Stimulated activated CD4-positive, alpha-beta T cell treated with anti-CD3 and anti-CD28 coated beads, Interleukin-1b, Interleukin-23, amount 100 ng/mL, for 48 hours (primary cell): ENCODE data around the gene FAM184B.
"Not testable (repeated sequence)": the region's sequence is repeated elsewhere in the genome, so short reads cannot be mapped to it uniquely, and the experiment has no call there.

Experiments used
- DNase-seq: peaks from one replicate; pipeline ENCODE4 v3.0.0-alpha.2; 2020

FAM184B gene

DNA sequence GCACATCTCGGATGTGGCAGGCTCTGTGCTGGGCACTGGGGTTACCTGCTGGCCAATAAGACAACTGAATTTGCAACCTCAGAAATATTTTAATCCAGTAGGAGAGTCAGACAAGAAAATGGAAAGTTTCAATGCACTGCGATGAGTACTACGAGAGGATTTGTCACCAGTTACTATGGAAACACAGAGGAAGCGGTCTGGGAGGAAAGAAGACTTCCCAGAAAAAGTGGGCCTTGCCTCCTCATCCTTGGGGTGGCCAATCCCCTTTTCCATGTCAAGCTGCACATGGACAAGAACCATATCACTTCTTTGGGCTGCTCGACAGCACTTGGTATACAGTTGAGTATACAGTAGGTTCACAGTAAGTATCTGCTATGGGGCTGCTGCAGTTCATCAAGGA is 67.6 kb downstream of the FAM184B start:
- DNase-seq: no peak

DNA sequence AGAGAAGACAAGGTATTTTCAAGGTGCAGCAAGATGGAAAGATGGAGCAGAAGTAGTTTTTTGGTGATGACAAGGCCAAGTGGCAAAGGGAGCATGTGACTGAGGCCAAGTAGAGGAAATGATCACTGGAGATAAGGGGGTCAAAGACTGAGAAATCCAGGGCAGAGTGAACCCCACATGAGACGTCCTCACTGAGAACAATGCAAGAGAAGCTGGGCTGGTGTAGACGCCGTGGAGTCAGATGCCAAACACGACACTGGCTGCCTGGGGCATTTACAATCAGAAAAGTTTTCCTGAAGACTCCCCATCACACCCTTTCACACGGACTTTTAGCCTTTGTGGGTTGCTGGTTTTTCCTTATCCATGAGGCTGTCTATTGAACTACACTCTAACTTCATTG is 69.3 kb downstream of the FAM184B start:
- no peak for DNase-seq

DNA sequence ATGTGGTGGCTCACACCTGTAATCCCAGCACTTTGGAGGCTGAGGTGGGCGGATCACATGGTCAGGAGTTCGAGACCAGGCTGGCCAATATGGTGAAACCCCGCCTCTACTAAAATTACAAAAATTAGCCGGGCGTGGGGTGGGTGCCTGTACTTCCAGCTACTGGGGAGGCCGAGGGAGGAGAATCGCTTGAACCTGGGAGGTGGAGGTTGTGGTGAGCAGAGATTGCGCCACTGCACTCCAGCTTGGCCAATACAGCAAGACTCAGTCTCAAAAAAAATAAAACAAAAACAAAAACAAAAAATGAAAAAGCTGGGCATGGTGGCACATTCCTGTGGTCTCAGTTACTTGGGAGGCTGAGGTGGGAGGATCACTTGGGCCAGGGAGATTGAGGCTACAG is 70.2 kb downstream of the FAM184B start:
- not testable (repeated sequence) for DNase-seq

DNA sequence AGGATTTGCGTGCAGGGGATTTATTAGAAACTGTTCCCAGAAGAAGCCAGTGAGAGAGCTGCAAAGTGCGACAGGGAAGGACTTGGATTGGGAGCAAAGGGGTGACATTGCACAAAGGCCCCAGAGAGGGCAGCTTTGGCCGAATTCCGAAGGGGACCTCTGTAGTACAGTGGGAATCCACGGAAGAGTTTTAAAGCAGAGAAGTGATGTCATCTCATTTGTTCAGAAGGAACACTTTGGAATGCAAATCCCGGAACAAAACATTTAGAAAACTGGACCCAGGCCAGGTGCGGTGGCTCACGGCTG is 71.7 kb downstream of the FAM184B start:
- DNase-seq: no peak

DNA sequence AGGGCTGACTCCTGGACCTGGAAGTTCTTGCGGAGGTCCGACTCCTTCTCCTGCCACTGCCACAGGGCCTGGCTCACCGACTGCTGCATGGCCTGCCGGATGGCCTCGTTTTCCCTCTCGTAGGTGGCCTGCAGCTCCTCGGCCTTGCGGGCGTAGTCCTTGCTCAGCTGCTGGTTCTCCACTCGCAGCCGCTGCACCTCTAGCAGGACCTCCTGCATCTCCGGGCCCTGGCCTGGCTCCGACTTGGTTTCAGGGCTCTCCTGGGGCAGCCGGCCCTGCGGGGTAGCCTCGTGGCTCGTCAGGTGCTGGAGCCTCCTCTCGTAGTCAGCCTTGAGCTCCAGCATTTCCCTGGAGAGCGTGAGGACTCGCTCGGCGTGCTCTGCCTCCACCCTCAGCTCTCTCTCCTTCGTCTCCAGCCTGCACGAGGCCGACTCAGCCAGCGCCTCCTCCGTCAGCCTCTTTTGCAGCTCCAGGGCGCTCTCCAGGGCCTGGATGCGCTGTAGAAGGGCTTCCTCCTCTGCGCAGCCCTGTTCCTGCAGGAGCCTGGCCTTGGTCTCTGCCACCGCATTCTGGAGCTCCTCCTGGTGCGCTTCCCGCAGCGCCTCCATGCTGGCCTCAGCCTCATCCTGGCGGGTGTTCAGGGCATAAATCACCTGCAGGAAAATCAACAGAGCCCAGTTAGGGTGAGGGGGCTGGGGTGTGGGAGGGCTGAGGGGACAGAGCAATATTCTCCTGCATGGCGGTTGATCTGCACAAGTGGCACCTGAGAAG is 72.2 kb downstream of the FAM184B start:
- no peak for DNase-seq

DNA sequence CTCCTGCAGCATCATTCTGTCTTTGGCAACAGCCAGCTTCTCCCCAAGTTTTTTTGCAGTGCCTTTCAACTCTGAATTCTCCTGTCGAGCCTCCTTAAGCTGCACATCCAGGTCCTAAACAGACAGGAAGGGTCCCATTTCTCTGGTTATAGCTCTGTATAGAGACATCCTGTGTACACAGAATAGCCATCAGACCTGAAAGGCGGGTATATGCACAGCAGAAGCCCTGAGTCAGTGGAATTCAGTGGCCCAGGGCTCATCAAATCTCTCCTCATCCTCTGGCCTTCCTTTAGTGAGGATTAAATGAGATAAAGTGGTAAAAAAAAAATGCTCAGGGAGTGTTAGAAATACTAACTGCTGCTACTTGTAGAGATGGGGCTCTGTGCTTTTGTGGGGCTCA is 73.8 kb downstream of the FAM184B start:
- no peak for DNase-seq

DNA sequence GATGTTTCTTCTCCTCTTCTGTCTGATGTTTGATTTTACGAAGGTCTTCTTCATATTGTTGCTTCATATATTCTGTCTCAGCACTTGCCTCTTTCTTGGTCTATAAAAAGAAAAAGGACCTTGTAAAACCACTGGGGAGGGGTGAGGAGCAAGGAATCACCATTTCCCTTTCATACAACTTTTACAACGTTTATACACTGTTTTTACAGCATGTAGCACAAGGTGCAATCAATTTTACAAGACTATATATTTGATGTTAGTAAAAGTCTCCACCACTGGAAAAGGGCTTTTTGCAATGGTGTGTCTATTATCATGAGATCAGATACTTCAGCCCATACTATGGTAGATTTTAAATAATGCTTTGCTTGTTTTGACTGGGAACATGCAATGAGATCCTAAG is 76.3 kb downstream of the FAM184B start:
- no peak for DNase-seq

DNA sequence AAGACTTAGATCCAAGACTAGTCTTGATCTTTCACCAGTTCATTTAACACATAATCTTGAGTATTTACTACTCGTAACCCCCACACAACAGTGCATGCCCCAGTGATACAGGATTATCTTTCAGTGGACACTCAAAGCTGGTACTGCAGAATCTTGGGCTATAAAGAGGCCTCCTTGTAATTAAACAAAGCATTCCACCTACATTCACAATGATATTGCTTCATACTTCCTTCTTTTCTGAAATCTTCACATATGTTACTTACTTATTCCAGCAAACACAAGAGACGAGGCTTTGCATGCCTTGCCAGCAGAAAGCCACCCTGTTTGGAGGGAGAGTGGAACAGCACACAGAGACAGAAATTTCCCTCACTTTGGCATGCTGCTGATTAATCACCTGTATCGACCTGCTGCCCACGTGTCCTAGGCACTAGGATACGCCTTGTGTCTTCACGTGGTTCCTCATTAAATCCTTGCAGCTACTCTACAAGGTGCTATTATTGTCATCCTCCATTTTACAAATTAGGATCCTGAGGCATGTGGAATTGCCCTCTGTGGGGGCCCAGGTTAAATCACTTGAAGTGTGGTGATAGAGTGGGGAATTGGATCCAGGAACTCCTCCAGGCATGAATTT is 77.3 kb downstream of the FAM184B start:
- no peak for DNase-seq

DNA sequence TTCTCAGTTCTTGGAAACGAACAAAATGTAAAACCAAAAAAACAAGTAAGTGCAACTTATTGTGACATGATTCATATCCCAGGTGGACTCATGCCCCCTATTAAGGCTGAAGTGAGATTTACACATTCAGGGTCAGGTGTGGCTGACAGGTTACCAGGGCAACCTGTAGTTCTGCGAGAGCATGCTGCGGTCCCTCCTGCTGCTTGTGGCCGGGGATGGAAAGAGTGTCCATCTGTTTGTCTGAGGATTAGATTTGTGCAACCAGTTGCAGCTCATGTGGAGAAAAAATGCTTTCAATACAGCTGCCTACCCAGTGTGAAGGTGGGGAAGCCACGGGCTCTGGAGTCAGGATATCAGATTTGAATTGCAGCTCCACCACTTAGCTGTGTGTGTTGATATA is 78.8 kb downstream of the FAM184B start:
- DNase-seq: no peak

DNA sequence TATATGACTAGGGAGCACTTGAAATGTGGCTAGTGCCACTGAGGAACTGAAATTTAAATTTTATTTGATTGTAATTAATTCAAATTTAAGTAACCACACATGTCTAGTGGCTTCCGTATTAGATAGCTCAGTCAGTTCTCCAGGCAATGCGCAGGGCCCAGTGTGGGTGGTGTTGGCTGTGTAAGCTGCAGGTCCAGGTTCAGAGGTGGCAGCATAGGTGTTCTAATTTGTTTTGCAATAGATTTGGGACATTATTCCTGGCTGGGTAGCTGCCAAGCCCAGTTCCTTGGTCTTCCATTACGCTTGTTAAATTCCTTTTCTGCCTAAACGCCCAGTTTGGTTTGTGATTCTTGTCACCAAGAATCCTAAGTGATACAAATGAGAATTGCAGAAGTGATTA is 79.5 kb downstream of the FAM184B start:
- no peak for DNase-seq

DNA sequence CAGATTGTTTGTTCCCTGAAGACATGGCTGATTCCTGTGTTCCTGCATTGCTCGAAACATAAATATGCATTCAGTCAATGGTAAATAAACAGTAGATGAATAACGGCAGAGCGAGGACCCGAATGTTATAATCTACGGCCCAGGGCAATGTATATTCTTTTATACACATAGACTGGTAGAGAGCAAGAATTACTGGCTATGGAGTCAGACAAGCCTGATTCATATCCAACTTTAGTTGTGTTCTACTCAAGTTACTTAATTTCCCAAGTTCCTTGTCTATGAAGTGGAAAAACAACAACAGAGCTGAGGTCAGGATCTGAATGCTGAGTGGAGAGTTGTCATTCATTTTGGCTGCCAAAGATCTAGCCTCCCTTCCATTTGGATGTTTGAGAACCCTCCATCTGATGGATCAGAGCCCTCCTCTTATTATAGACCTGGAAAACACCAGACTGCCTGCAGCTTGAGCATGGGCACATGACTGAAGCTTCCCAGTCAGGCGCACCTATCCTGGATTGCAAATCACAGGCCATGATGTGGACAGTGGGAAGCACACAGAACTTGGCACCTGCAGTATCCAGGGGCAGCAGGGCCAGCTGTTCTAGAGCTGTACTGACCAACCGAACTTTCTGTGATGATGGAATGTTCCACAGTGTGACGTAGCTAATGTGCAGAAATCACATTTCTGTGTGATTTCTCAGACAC is 80.1 kb downstream of the FAM184B start:
- no peak for DNase-seq

DNA sequence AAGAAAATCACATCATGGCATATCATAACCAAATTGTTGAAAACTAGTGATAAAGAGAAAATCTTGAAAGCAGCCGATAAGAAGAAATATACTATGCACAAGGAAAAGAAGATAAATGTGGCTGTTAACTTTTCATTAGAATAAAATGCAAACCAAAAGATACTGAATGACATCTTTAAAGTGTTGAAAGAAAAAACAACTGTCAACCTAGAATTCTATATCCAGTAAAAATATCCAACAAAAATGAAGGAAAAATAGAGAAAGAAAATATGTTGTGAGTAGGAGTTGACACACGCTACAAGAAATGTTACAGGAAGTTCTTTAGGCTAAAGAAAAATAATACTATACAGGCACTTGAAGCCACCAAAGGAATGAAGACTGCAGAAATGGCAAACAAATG is 82.0 kb downstream of the FAM184B start:
- no peak for DNase-seq

DNA sequence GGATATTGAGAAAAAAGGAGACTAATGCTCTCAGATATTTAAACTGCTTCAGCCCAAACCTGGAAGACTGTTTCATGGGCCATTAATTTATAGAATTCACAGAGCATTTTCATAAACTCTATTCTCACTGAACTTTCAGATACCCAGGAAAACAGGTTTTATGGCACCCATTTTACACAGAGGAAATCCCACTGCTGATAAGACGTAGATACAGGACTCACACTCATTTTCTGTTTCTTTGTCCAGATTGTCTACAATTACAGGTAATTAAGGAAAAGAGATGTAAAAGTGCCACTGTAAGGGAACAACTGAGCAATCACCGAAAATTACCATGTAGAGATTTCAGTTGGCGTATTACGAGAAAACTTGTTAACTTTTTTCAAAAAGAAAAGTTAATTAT is 83.3 kb downstream of the FAM184B start:
- DNase-seq: no peak

DNA sequence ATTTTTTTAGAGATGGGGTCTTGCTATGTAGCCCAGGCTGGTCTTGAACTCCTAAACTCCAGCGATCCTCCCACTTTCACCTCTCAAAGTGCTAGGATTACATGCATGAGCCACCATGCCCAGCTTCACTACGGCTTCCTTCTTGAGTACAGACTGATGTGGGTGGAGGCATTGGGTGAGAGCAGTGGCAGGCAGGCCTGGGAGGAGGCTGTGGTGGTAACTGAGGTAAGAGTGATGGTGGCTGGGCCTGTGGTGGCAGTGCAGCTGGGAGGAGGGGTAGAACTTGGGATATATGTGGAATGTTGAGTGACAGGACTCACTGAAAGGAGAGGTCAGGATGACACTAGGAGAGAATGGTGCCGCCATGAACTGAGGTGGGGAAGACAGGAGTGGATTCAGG is 86.1 kb downstream of the FAM184B start:
- no peak for DNase-seq

DNA sequence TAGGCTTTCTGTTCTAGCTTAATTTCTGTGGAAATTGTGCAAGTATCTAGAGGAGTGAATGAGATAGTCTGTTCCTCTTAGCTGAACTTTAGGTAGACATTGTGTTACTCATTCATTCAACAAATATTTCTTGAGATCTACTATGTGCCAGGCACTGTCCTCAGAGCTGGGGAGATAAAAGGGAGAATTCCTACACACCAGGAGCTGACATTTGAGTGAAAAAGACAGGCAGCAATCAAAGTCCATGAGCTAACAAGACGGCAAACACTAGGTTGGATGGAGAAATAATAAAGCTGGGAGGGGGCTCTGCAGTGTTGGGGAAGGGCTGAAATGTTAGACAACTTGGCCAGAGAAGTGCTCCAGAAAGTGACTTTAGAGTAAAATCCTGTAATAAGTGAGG is 86.9 kb downstream of the FAM184B start:
- DNase-seq: no peak

DNA sequence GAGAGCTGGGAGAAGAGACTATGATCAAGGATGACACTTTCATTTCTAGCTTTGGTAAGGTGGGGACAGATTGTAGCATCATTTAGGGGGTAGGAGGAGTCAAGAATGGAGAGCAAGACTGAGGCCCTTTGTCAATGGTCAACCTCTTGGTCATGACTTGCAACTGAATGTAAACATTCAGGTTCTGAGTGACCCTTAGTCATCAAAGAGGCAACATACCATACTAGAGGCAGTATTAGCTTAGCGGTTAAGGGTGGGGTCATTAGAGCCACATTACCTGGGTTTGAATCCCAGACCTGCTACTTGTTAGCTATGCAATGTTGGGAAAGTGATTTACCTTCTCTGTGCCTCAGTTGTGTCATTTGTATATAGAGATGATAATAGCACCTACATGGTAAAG is 90.5 kb downstream of the FAM184B start:
- DNase-seq: no peak

DNA sequence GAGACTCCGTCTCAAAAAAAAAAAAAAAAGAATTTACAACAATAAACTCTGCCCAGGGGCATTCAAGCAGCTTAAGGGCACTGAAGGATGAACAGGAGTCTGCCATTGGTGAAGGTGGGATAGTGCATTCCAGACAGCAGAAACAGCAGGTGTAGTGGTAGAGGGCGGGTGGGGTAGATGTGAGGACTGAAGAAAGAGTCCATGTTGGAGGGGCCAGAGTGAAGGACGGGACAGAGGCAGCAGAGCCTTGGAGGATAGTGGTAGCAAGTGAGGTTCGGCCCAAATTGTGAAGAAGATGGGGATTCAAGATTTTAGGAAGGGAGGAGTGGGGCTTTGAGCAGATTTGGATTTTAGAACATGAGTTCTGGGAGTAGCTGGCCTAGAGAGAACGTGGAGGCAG is 91.3 kb downstream of the FAM184B start:
- no peak for DNase-seq

DNA sequence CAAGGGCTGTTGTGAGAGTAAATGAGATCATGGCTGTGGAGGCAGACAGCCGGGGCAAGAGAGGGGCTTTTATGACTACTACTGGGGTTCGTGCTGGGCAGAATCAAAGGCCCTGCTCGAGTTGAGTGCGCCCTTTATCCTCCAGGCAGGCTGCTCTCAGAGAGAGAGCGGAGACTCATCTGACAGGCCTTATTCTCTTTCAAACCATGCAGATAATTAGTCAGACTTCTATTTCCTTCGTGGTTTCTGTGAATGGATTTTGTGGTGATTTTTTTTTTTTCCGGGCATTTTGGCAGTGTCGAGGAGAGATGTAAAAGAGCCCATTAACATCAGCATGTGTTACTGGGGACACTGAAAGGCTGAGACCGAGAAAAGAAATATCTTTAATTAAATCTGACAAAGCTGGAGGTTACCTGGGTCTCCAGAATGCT is 93.4 kb downstream of the FAM184B start:
- no peak for DNase-seq

DNA sequence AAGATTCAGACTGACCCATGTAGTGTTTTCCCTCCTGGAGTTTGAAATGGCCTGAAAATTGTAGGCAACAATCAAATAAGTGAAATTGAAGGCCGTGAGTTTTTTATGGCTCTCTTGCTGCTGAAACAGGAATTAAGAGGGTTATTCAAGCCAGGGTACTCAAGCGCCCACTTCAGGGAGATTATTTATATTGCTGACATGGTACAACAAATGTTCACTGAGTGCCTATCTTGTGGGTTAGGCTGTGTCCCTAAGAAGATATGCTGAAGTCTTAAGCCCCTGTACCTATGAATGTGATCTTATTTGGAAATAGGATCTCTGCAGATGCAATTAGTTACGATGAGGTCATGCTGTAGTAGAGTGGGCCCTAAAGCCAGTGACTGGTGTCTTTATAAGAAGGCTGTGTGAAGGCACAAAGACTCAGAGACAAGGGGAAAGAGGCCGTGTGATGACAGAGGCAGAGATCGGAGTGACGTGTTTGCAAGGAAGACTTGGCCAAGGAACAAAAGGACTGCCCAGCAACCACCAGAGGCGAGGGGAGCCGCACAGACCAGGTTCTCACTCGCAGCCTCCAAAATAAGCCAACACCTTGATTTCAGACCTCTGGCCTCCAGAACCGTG is 94.1 kb downstream of the FAM184B start:
- DNase-seq: no peak

DNA sequence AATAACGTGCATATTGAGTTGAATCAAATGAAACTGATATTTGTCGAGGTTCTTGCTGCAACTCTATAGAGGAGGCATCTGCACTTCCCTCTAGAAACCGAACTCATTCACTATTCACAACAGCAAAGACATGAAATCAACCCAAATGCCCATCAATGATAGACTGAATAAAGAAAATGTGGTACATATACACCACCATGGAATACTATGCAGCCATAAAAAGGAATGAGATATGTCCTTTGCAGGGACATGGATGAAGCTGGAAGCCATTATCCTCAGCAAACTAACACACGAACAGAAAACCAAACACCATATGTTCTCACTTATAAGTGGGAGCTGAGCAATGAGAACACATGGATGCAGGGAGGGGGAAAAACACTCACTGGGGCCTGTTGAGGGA is 96.8 kb downstream of the FAM184B start:
- not testable (repeated sequence) for DNase-seq

DNA sequence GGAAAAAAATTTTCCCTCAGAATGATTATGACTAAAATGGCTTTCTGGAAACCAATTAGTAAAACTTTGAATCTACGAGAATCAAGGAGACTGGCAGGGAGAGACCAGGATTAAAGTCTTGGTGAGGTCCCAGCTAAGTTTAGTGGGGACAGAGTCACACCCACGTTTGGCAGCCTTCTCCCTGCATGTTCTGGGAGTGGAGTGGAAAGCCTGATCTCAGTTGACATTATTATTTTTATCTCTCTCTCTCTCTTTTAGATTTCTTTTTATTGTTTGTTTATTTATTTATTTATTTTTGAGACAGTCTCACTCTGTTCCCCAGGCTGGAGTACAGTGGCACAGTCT is 99.2 kb downstream of the FAM184B start:
- no peak for DNase-seq

DNA sequence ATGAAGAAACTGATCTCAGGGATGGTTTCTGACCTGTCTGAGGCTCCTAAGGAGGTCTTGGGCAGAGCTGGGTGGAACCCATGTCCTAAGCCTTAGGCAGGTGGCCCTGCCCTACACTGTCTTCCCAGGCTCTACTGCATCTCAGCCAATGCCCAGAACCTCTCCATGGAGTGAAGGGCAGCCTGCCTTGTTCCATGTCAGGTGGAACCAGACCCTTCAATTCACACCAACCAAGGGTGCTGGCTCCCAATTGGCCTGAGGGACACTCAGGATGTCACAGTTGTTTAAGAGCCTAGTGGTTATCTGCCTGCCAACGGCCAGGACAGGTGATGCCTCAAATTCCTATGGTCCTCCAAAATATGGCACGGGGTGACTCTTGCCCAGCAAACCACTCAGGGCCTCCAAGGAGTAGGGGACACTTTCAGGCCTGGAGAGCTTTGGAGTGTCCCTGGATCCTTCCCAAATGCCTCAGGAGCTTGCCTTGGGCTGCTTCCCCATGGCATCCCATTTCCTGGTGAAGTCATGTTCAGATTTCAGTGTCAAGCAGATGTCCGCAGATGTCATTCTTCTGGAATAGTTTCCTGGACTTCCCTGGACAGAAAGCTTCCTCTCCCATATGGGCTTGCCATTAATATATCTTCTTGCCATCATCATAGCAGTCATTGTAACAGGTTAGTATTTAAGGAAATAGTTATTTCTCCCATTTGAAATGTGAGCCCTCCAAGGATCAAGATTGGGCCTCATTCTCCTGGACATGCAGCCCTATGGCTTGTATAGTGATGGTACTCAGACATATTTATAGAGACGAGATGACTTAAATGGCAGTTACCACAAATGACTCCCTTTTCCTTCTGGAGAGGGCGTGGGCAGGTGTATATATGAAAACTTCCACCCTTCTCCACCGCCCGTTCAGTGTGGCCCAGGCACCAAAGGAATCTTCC is 99.9 kb downstream of the FAM184B start:
- DNase-seq: no peak
